OCI-LY1 (cell line): ENCODE measurements around the gene TRAPPC14.
"Not testable (repeated sequence)": the region's sequence is repeated elsewhere in the genome, so short reads cannot be mapped to it uniquely, and the experiment has no call there.

Experiments
- H2AFZ ChIP-seq: fragments of 200-600 bp; sonication (generic), shearing (Covaris generic); 2 replicates; pipeline ENCODE4 v1.6.0; 2014; ENCODE audit warnings: antibody characterized with exemption, mild to moderate bottlenecking, low read length
- H3F3A ChIP-seq: fragments of 200-600 bp; sonication (generic), shearing (Covaris generic); 2 replicates; pipeline ENCODE4 v1.6.0; 2014; ENCODE audit warnings: mild to moderate bottlenecking, antibody characterized with exemption, low read length, moderate library complexity; ENCODE audit not compliant: insufficient read depth
- H3K27ac ChIP-seq: fragments of 200-600 bp; sonication (generic); 2 replicates; pipeline ENCODE4 v1.5.1; 2014; ENCODE audit warnings: low read length, mixed run types, mild to moderate bottlenecking, low read depth; ENCODE audit not compliant: poor library complexity, severe bottlenecking
- H3K27me3 ChIP-seq: fragments of 200-600 bp; sonication (generic); 2 replicates; pipeline ENCODE4 v1.6.0; 2014; ENCODE audit warnings: antibody characterized with exemption, mild to moderate bottlenecking, low read length, moderate library complexity; ENCODE audit not compliant: insufficient read depth
- H3K36me3 ChIP-seq: fragments of 200-600 bp; sonication (generic); 2 replicates; pipeline ENCODE4 v1.6.1; 2014; ENCODE audit warnings: mild to moderate bottlenecking, antibody characterized with exemption, low read length, moderate library complexity, mixed read lengths; ENCODE audit not compliant: insufficient read depth
- H3K4me1 ChIP-seq: fragments of 200-600 bp; sonication (generic); 2 replicates; pipeline ENCODE4 v1.5.1; 2014; ENCODE audit warnings: mild to moderate bottlenecking, low read length, moderate library complexity; ENCODE audit not compliant: insufficient read depth, severe bottlenecking
- H3K4me2 ChIP-seq: fragments of 200-600 bp; sonication (generic), shearing (Covaris generic); 2 replicates; pipeline ENCODE4 v1.6.1; 2014; ENCODE audit warnings: low read length
- H3K4me3 ChIP-seq: fragments of 200-600 bp; sonication (generic); 2 replicates; pipeline ENCODE4 v1.5.1; 2014; ENCODE audit warnings: low read length, low read depth, mild to moderate bottlenecking, mixed read lengths; ENCODE audit not compliant: poor library complexity, severe bottlenecking
- H3K79me2 ChIP-seq: fragments of 200-600 bp; shearing (Covaris generic); 2 replicates; pipeline ENCODE4 v1.6.1; 2016; ENCODE audit warnings: mixed run types, low read length, mixed read lengths; ENCODE audit not compliant: insufficient read depth
- H3K9ac ChIP-seq: fragments of 200-600 bp; sonication (generic), shearing (Covaris generic); 2 replicates; pipeline ENCODE4 v1.6.1; 2014; ENCODE audit warnings: mild to moderate bottlenecking, low read length, mixed read lengths
- H3K9me2 ChIP-seq: fragments of 200-600 bp; sonication (generic), shearing (Covaris generic); 2 replicates; pipeline ENCODE4 v1.6.1; 2014; ENCODE audit warnings: low read depth, mild to moderate bottlenecking, low read length, mixed read lengths
- H3K9me3 ChIP-seq: fragments of 200-600 bp; shearing (Covaris generic); 2 replicates; pipeline ENCODE4 v1.6.1; 2014; ENCODE audit warnings: low read length, mixed read lengths
- H4K20me1 ChIP-seq: fragments of 200-600 bp; sonication (generic), shearing (Covaris generic); 2 replicates; pipeline ENCODE4 v1.6.0; 2016; ENCODE audit warnings: mild to moderate bottlenecking, low read length; ENCODE audit not compliant: insufficient read depth
- CTCF ChIP-seq: fragments of 200-600 bp; sonication (generic), shearing (Covaris generic); IDR thresholded peaks from 2 replicates; pipeline ENCODE4 v1.5.1; 2017; ENCODE audit warnings: mild to moderate bottlenecking, antibody characterized with exemption, low read length, moderate library complexity, mixed read lengths
- EZH2 ChIP-seq: fragments of 200-600 bp; sonication (generic), shearing (Covaris generic); IDR thresholded peaks from 2 replicates; pipeline ENCODE4 v1.8.0; 2017; ENCODE audit warnings: borderline replicate concordance, mixed run types, mild to moderate bottlenecking, antibody characterized with exemption, low read length, moderate library complexity, mixed read lengths

The TRAPPC14 gene

GRCh38 chr7:100198266-100198665 lies 39.7 kb upstream of the TRAPPC14 start:
- peaks cover 7% of the 10 kb centered on the region; the same call in 1 of the 2 replicates for H3F3A ChIP-seq
- H3K27me3 ChIP-seq, result peaks cover 4% of the 10 kb centered on the region; the same call in 1 of the 2 replicates
- H3K4me1 ChIP-seq, result peaks cover 32% of the 10 kb centered on the region
- H3K36me3 ChIP-seq, result no peaks in the 10 kb centered on the region
- H3K4me2 ChIP-seq, result no peak overlapping the region
- no peak overlapping the region for H2AFZ ChIP-seq
- no peaks in the 10 kb centered on the region for H3K9me3 ChIP-seq
- no peak overlapping the region for H3K4me3 ChIP-seq
- TF ChIP-seq CTCF (no peak), EZH2 (no peak)
- H3K9me2 ChIP-seq, result no peaks in the 10 kb centered on the region
- no peak overlapping the region for H3K27ac ChIP-seq
- H4K20me1 ChIP-seq, result no peaks in the 10 kb centered on the region
- H3K79me2 ChIP-seq, result no peaks in the 10 kb centered on the region
- no peak overlapping the region for H3K9ac ChIP-seq

DNA sequence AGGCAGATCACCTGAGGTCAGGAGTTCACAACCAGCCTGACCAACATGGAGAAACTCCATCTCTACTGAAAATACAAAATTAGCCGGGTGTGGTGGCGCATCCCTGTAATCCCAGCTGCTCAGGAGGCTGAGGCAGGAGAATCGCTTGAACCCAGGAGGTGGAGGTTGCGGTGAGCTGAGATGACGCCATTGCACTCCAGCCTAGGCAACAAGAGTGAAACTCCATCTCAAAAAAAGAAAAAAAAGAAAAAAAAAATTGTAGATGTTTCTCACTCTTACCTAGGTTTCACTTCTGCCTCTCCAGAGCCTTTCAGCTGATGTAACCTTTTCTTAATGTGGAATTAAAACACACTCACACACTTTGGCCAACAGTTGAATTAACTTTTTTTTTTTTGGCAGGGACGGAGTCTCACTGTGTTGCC lies 37.4 kb upstream of the TRAPPC14 start:
- not testable (repeated sequence) for H3K9me2 ChIP-seq, H4K20me1 ChIP-seq, H3K27me3 ChIP-seq, H3K4me3 ChIP-seq, H2AFZ ChIP-seq, H3F3A ChIP-seq, H3K9me3 ChIP-seq, H3K79me2 ChIP-seq, H3K4me2 ChIP-seq, H3K9ac ChIP-seq, H3K36me3 ChIP-seq
- Histone ChIP-seq H3K27ac (peak overlapping the region; percentile 93), H3K4me1 (peaks cover 56% of the 10 kb centered on the region)

GRCh38 chr7:100195222-100195621 lies 36.7 kb upstream of the TRAPPC14 start:
- H3K4me3 ChIP-seq, result no peak overlapping the region
- H3K36me3 ChIP-seq, result no peaks in the 10 kb centered on the region
- peak overlapping the region; percentile 93 for H3K27ac ChIP-seq
- no peak for TF ChIP-seq CTCF
- TF ChIP-seq EZH2, result no peak
- no peaks in the 10 kb centered on the region for H3K9me3 ChIP-seq
- peaks cover 7% of the 10 kb centered on the region; the same call in 1 of the 2 replicates for H3F3A ChIP-seq
- no peak overlapping the region for H3K9ac ChIP-seq
- no peaks in the 10 kb centered on the region for H3K27me3 ChIP-seq
- H2AFZ ChIP-seq, result peak overlapping the region; percentile 6; the same call in 1 of the 2 replicates
- H3K79me2 ChIP-seq, result no peaks in the 10 kb centered on the region
- no peak overlapping the region for H3K4me2 ChIP-seq
- H3K9me2 ChIP-seq, result no peaks in the 10 kb centered on the region
- H4K20me1 ChIP-seq, result no peaks in the 10 kb centered on the region
- H3K4me1 ChIP-seq, result peaks cover 56% of the 10 kb centered on the region

DNA sequence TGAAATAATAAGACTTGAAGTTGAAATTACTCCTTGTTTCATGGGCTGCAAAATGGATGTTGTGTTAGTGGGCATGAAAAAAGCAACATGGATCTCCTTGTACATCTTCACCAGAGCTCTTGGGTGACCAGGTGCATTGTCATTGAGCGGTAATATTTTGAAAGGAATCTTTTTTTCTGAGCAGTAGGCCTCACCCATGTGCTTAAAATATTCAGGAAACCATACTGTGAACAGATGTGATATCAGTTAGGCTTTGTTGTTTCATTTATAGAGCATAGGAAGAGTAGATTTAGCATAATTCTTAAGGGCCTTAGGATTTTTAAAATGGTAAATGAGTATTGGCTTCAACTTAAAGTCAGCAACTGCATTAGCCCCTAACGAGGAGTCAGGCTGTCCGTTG lies 34.4 kb upstream of the TRAPPC14 start:
- Histone ChIP-seq H2AFZ (0 out of 2 replicates have a peak overlapping the region, but pooled peaks have one; percentile 14), H4K20me1 (no peaks in the 10 kb centered on the region), H3K79me2 (no peaks in the 10 kb centered on the region), H3K9me3 (no peaks in the 10 kb centered on the region), H3K4me3 (no peak overlapping the region), H3K9me2 (no peaks in the 10 kb centered on the region), H3K27ac (peak overlapping the region; percentile 93), H3F3A (peaks cover 7% of the 10 kb centered on the region; the same call in 1 of the 2 replicates), H3K27me3 (no peaks in the 10 kb centered on the region), H3K4me1 (peaks cover 64% of the 10 kb centered on the region), H3K9ac (peak overlapping the region; percentile 14; the same call in 1 of the 2 replicates), H3K36me3 (no peaks in the 10 kb centered on the region), H3K4me2 (peak overlapping the region; percentile 29; the same call in 1 of the 2 replicates)
- TF ChIP-seq EZH2 (no peak), CTCF (no peak)

DNA sequence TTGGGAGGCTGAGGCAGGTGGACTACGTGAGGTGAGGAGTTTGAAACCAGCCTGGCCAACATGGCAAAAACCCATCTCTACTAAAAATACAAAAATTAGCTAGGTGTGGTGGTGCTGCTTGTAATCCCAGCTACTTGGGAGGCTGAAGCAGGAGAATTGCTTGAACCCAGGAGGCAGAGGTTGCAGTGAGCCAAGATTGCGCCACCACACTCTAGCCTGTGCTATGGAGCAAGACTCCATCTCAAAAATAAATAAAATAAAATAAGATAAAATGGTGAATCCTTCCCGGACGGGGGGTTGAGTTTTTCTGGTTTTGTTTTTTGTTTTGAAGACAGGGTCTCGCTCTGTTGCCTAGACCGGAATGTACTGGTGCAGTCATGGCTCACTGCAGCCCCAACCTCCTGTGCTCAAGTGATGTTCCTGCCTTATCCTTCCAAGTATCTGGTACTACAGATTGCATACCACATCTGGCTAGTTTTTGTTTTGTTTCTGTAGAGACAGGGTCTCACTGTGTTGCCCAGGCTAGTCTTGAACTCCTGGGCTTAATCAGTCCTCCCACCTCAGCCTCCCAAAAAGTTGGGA lies 33.8 kb upstream of the TRAPPC14 start:
- H3K36me3 ChIP-seq, H3K27me3 ChIP-seq, H3K4me3 ChIP-seq, H3K9me3 ChIP-seq, H3K9me2 ChIP-seq, H2AFZ ChIP-seq, H3K79me2 ChIP-seq, H4K20me1 ChIP-seq, H3F3A ChIP-seq: not testable (repeated sequence)
- Histone ChIP-seq H3K9ac (peak overlapping the region; percentile 38; the same call in 1 of the 2 replicates), H3K27ac (peak overlapping the region; percentile 93), H3K4me2 (peak overlapping the region; percentile 29; the same call in 1 of the 2 replicates), H3K4me1 (peaks cover 64% of the 10 kb centered on the region)
